Measurements from ENCODE around the gene RHOF.

Gene RHOF

DNA sequence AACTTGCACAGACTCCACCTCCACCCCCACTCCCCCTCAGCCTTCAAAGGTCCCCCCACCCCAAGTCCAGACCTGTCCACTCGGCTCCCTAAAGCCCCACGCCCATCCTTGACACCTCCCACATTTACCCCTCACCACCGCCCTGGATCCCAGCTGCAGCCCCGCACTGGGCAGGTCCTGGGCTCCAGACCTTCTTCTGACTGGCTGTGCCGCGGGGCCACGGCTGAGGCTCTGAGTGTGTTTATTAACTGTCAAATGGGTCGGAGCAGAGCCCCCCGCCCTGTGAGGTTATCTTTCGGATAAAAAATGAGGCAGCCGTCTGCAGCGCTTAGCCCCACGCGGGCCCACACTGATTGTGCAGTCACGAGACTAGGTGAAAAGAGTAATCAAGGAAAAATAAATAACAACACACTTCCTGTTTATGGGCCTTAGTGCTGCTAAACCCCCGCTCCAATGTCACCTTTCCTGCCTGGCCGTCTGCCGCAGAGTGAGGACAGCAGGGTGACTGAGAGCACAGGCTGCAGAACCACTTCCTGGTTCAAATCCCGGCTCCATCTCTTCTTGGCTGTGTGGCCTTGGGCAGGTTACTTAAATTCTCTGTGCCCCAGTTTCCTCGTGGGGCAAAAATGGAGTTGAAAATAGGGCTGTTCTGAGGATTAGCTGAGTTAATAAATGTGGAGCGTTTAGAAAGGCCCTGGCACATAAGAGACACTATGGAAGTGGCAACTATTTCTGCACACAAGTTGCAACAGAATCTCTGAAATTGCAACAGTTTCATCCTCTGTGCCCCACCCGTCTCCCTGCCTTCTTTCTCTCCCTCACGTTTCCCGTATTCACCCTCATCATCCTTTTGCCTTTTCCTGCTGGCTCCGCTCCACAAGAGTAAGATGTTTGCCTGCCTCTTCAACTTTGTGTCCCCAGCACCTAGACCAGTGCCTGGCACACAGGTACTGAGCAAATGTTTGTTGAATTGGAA is 19.7 kb upstream of the RHOF start:
- DNase-seq (ENCODE audit: low read depth in 2 of 2), result peak; percentile 31 to 36
- peak overlapping the region; percentile 61 to 69 for H3K4me3 ChIP-seq (replicated peaks in 1 of 2; ENCODE audit: low read depth in 2 of 2, low read length in 2 of 2)
- no peak for TF ChIP-seq CTCF (IDR thresholded peaks at IDR 0.05; ENCODE audit: low read depth, low read length)

DNA sequence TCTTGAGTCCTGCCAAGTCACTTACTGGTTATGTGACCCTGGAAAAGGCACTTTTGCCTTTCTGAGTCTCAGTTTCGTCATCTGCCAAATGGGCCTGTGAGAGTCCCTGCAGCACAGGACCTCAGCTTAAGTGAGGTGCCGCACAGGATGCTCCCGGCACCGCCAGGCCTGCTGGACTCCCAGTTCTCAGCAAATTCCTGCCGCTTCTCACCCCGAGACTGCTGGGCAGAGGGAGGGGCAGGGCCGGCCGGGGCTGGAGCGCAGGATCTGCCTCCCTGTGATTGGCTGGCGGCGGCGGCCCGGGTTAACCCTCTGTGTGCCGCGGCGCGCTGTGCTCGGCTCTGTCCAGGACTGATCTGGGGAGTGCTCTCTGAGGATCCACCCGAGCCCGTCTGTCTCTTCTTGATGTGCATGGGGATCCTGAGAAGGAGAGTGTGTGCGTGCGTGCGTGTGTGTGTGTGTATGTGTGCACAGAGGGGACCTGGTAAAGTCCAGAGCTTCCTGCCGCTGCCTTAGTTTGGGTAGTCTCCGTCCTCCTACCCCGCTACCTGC is 18.9 kb upstream of the RHOF start:
- no peak for TF ChIP-seq CTCF (IDR thresholded peaks at IDR 0.05; ENCODE audit: low read depth, low read length)
- peak; percentile 70 to 82 for DNase-seq (ENCODE audit: low read depth in 2 of 2)
- H3K4me3 ChIP-seq (replicated peaks in 1 of 2; ENCODE audit: low read depth in 2 of 2, low read length in 2 of 2), result peak overlapping the region; percentile 61 to 69

GRCh38 chr12:121811434-121812319 is 18.2 kb upstream of the RHOF start:
- peak overlapping the region; percentile 61 to 69 for H3K4me3 ChIP-seq (replicated peaks in 1 of 2; ENCODE audit: low read depth in 2 of 2, low read length in 2 of 2)
- TF ChIP-seq CTCF (IDR thresholded peaks at IDR 0.05; ENCODE audit: low read depth, low read length), result peak; percentile 52
- peak; percentile 66 to 79 for DNase-seq (ENCODE audit: low read depth in 2 of 2)

DNA sequence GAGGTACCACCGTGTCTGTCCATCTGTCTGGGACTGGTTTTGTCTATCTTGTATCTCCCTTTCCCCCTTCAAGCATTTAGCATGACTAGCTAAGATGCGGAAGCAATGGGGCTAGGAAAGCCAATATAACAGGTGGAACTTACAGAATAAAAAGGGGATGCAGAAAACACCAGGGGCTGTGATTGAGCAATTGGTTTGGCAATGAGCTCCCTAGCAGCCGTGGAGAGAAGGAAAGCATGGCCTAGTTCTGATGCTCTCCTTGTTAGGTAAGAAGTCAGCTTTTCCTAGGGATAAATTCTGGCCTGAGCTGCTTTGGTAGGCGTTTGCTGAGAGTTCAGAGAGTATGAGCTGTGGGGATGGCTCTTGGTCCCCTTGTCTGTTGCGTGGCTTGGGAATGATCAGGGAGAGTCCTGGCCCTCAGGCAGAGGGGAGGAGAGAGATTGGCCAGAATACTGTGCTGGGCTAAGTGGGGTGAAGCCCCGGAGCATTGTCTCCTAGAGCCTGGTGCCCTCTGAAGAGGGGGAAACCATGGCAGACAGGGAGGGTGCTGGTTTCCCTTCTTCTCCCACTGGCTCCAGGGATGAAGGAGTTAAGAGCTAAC is 17.4 kb upstream of the RHOF start:
- peak overlapping the region; percentile 47 to 69 for H3K4me3 ChIP-seq (replicated peaks in 1 of 2; ENCODE audit: low read depth in 2 of 2, low read length in 2 of 2)
- TF ChIP-seq CTCF (IDR thresholded peaks at IDR 0.05; ENCODE audit: low read depth, low read length), result no peak
- no peak for DNase-seq (ENCODE audit: low read depth in 2 of 2)

DNA sequence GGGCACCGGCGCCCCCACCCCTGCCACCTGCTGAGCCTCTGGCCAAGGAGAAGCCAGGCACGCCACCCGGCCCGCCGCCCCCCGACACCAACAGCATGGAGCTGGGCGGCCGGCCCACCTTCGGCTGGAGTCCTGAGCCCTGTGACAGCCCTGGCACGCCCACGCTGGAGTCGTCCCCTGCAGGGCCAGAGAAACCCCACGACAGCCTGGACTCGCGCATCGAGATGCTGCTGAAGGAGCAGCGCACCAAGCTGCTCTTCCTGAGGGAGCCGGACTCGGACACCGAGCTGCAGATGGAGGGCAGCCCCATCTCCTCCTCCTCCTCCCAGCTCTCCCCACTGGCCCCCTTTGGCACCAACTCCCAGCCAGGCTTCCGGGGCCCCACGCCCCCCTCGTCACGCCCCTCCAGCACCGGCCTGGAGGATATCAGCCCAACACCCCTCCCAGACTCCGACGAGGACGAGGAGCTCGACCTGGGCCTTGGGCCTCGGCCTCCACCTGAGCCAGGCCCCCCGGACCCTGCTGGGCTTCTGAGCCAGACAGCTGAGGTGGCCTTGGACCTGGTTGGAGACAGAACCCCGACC is 16.8 kb upstream of the RHOF start:
- no peak overlapping the region for H3K4me3 ChIP-seq (replicated peaks in 1 of 2; ENCODE audit: low read depth in 2 of 2, low read length in 2 of 2)
- DNase-seq (ENCODE audit: low read depth in 2 of 2), result no peak
- TF ChIP-seq CTCF (IDR thresholded peaks at IDR 0.05; ENCODE audit: low read depth, low read length), result no peak

GRCh38 chr12:121809712-121810116 is 16.2 kb upstream of the RHOF start:
- no peak for TF ChIP-seq CTCF (IDR thresholded peaks at IDR 0.05; ENCODE audit: low read depth, low read length)
- DNase-seq (ENCODE audit: low read depth in 2 of 2), result no peak
- no peak overlapping the region for H3K4me3 ChIP-seq (replicated peaks in 1 of 2; ENCODE audit: low read depth in 2 of 2, low read length in 2 of 2)
